Measurements from ENCODE around the gene NTRK3.

Gene NTRK3

GRCh38 chr15:88252441-88252840, 4.1 kb downstream of the NTRK3 start:
- no peak for DNase-seq (ENCODE audit: low read depth)
- H3K4me3 ChIP-seq (ENCODE audit: control insufficient read depth, low read depth, low read length), result no peak overlapping the region
- TF ChIP-seq CTCF (conservative IDR thresholded peaks at IDR 0.05; ENCODE audit: control insufficient read depth, insufficient read depth, low read depth, low read length), result no peak

GRCh38 chr15:88250826-88251225, 5.7 kb downstream of the NTRK3 start:
- no peak overlapping the region for H3K4me3 ChIP-seq (ENCODE audit: control insufficient read depth, low read depth, low read length)
- no peak for TF ChIP-seq CTCF (conservative IDR thresholded peaks at IDR 0.05; ENCODE audit: control insufficient read depth, insufficient read depth, low read depth, low read length)
- DNase-seq (ENCODE audit: low read depth), result no peak

- no peak for TF ChIP-seq CTCF (conservative IDR thresholded peaks at IDR 0.05; ENCODE audit: control insufficient read depth, insufficient read depth, low read depth, low read length)
- no peak overlapping the region for H3K4me3 ChIP-seq (ENCODE audit: control insufficient read depth, low read depth, low read length)
- no peak for DNase-seq (ENCODE audit: low read depth)
Measured at GRCh38 chr15:88249220-88249619, 7.3 kb downstream of the NTRK3 start.

- DNase-seq (ENCODE audit: low read depth), result no peak
- H3K4me3 ChIP-seq (ENCODE audit: control insufficient read depth, low read depth, low read length), result no peak overlapping the region
- no peak for TF ChIP-seq CTCF (conservative IDR thresholded peaks at IDR 0.05; ENCODE audit: control insufficient read depth, insufficient read depth, low read depth, low read length)
Measured at GRCh38 chr15:88247914-88248313, 8.6 kb downstream of the NTRK3 start.

GRCh38 chr15:88246666-88247446, 9.7 kb downstream of the NTRK3 start:
- peak; percentile 54 for DNase-seq (ENCODE audit: low read depth)
- H3K4me3 ChIP-seq (ENCODE audit: control insufficient read depth, low read depth, low read length), result no peak overlapping the region
- peak; percentile 82 for TF ChIP-seq CTCF (conservative IDR thresholded peaks at IDR 0.05; ENCODE audit: control insufficient read depth, insufficient read depth, low read depth, low read length)

- H3K4me3 ChIP-seq (ENCODE audit: control insufficient read depth, low read depth, low read length), result no peak overlapping the region
- no peak for DNase-seq (ENCODE audit: low read depth)
- no peak for TF ChIP-seq CTCF (conservative IDR thresholded peaks at IDR 0.05; ENCODE audit: control insufficient read depth, insufficient read depth, low read depth, low read length)
Measured at GRCh38 chr15:88246081-88246480, 10.5 kb downstream of the NTRK3 start.

All from fibroblast of mammary gland (primary cell).